ENCODE results near the gene COQ2.

GRCh38 chr4:83305187-83305586 is 20.6 kb upstream of the COQ2 start:
- TF ChIP-seq CTCF (optimal IDR thresholded peaks at IDR 0.05 in 1 of 3, IDR thresholded peaks at IDR 0.05 in 1 of 3, conservative IDR thresholded peaks at IDR 0.05 in 1 of 3; ENCODE audit: extremely low read depth in 1 of 3, insufficient read depth in 2 of 3, low read length in 3 of 3) (no peak), EZH2 (IDR thresholded peaks at IDR 0.05; ENCODE audit: low read length) (no peak)
